Mucosa of gallbladder (tissue), 1 donor: ENCODE results near the gene IHH. TPM values are rescaled to one million over a fixed set of nuclear protein-coding genes. Genes with fewer than 3 reads are reported as not detected.
A peak's percentile ranks its signal among the peaks of the same experiment; 100 is the strongest.

Experiments used
- DNase-seq: peaks from one replicate; pipeline ENCODE4 v3.0.0-alpha.2; 2020; ENCODE audit warnings: low spot score
- total RNA-seq: library from RNA; stranded (reverse); gene quantifications from one replicate; pipeline ENCODE4 v1.2.1, GENCODE V29; 2021
- donor health status: DM: no; HTN: no; CAD: no.

Gene IHH
- total RNA-seq, 1 donor from 2014 or later: 12.8 TPM

DNA sequence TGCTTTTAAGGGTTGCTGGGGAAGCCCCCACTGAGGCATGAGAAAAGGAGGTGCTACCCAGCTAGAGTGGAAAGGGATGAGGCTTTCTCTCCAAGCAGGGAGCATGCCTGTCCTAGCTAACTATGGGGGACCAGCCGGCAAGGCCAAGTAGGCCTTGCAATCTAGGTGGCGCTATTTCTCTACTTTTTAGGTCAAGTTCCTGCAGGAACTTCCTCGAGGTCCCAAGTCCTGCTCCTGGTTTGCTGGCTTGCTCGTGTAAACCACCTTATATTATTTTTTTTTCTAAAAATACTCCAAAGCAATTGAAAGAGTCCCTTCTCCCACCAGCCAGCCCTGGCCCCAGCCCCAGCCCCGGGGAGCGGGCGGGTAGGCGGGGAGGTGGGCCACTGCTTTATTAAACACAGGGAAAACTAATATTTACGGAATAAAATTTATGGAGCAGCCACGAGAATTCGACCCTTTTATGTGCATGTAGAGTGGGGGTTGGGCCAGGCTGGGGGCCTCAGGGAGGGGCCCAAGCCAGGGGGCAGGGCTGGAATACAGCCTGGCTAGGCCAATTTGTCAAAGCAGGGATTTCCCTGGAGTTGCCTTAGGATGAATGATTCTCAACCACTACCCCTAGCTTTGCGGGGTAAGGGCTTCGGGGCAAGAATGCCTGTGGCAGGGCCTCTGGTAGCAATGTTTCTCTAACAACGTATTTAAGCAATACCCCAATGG is 12.8 kb upstream of the IHH start:
- DNase-seq: peak; percentile 58

DNA sequence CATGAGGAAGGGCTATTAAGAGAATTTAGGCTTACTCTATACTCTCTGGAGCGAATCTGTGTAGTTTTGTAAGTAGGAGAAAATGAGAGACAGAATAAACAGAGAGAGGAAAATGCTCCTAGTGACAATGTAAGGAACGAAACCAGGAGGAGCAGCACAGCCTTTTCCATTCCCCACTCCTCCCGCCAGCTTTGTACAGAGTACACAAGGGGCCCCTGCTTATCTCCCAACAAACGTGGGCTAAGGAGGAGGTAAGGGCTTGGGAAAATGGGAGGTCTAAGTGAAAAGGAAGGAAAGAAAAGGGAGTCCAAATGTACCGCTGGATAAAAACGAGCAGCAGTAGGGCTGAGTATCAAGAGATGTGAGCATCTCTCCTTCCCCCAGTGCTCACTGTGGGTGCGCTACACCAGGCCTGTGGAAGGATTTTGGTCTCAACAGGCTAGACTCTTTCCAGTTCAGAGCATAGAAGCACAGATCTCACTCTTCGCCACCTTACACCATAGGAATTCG is 12.1 kb upstream of the IHH start:
- DNase-seq: no peak

DNA sequence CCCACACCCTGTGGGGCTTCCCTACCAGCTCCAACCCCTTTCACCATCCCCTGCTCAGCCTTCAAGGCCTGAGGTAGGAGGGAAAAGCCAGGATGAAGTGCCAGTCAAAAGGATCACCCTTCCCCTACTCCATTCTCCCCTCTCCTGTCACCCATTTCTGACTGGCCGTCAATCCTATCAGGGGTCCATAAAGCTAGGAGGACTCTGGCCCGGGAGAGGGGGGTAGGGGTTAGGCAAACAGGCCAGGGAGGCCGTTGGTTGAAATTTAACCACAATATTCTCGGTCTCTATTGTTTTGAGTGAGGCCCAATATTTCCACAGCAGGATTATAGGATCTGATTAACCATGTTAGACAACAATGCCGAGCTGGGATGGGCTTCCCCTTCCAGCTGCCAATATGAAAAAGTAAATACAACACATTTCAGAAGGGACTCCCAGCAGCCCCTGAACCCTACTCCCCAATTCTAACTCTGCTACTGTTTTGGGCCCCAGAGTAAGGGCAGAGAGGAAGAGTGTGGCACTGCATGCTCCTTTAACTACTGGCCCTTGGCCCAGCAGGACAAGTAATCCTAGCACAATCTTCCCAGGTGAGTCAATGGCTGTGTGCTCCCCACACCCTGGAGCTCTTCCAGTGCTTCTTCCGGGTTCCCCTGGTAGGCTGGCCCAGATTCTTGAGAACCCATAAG is 10.6 kb upstream of the IHH start:
- DNase-seq: no peak

DNA sequence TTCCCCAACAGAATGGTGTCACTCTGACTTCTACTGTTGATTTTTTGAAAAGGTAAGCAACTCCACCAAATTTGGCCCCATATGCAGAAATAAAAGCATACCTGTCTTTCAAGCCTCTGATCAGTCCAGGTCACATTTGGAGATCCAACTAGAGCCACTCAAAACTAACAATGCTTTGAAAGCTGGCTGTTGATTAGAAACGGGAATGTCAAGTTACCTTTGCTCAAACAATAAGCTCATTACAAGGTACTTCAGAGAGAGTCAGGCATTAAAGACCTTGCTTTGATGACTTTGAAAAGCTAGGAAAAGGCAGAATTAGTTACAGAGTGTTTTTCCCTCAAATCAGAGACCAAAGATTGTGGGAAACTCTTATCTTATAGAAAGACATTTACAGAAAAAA is 4.8 kb upstream of the IHH start:
- DNase-seq: no peak

- no peak for DNase-seq
Measured at GRCh38 chr2:219062081-219062480, 1.4 kb upstream of the IHH start.

- DNase-seq: no peak
Measured at GRCh38 chr2:219059725-219060682, 717 bp downstream of the IHH start.

GRCh38 chr2:219059375-219059724 is 1.4 kb downstream of the IHH start:
- DNase-seq: no peak

- peak; percentile 78 for DNase-seq
Measured at GRCh38 chr2:219058541-219059374, 2.0 kb downstream of the IHH start.

DNA sequence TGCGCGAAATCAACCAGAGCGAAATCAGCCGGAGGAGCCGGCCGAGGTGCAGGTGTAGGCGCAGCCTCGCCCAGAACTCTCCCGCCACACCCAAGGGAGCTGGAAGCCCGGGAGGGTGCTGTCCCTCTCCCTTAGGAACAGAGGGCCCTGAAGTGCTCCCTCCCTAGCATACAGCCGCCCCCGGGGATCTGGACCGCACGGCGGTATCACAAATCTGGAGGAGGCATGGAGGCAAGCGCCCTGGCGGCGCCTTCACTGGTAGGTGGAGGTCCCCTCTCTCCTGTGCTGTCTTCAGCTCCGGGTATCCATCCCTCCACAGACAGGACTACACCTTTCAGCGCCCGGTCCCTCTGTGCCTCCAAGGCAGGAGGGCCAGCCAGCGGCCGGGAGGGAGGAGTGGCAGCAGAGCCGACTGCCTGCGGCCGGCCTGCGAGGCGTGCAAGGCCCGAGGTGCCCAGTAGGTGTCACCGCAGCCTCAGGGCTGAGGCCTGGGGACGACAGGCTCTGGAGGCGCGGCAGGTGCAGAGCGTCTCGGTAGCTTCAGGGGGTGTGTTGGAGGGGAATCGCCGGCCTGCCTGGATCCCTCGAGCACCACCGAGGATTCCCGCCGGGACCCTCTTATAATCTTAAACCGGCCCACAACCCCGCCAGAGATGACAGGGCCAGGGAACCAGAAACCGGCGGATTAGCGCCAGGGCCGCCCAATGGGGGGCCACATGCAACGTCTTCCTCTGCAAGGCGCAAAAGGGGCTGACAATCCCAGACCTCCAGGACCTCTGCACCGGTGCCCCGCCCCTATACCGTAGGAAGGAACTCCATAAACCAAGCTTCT is 2.8 kb downstream of the IHH start:
- DNase-seq: peak; percentile 79

DNA sequence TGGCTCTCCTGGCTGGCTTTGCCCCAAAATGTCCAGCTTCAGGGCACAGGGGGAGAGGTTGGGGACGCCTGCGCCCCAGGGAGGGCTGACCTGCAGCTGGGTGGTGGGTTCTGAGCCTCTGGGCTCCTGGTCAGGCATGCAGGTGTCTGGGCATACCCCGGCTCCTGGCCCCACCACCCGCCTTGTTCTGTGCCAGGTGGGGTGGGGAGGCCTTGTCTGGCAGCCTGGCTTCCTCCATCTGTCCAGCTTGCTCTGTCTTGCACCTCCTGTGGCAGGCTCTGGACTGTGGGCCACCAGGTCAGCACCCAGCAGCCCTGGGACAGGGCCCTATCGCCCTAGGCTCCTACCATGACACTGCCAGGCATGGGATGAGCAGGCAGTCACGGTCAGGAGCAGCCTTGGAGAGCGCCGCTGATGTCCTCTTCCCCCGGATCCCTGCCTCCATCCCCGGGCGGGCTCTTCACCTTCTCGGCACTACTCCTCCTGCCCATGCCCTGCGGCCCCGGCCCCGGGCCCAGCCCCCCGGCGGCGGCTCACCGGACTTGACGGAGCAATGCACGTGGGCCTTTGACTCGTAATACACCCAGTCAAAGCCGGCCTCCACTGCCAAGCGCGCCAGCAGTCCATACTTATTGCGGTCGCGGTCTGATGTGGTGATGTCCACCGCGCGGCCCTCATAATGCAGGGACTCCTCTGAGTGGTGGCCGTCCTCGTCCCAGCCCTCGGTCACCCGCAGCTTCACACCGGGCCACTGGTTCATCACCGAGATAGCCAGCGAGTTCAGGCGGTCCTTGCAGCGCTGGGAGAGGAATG is 3.6 kb downstream of the IHH start:
- DNase-seq: no peak

DNA sequence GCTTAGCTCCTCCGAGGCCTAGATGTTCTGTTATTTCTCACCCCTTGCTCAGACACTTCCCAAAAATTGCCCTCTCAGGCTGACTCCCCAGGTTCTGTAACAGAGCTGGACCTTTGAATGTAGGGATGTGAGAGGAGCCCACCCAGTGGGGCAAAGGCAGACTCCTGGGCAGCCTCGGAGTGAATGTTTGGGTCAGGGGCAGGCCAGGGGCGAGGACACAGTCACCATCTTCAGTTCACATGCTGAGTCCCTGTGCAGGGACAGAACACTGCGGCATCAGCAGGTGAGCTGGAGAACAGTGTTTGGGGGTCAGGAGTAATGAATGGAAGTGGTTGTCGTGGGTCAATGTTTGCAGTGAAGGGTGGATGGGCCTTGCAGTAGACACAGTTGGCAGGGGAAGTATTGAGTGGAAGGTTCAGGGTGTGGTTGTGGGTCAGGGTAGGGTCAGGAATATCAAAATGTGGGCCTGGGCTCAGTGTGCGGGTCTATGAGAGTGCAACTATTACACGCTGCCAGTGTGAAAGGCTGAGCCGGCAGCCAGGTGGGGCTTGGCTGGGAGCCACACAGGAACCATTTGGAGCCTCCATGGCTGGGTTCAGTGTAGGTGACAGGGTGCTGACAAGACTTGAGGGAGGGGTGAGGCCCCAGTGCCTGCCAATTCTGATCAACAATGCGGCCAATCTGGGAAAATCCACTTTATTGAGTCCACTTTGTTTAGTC is 4.4 kb downstream of the IHH start:
- no peak for DNase-seq

DNA sequence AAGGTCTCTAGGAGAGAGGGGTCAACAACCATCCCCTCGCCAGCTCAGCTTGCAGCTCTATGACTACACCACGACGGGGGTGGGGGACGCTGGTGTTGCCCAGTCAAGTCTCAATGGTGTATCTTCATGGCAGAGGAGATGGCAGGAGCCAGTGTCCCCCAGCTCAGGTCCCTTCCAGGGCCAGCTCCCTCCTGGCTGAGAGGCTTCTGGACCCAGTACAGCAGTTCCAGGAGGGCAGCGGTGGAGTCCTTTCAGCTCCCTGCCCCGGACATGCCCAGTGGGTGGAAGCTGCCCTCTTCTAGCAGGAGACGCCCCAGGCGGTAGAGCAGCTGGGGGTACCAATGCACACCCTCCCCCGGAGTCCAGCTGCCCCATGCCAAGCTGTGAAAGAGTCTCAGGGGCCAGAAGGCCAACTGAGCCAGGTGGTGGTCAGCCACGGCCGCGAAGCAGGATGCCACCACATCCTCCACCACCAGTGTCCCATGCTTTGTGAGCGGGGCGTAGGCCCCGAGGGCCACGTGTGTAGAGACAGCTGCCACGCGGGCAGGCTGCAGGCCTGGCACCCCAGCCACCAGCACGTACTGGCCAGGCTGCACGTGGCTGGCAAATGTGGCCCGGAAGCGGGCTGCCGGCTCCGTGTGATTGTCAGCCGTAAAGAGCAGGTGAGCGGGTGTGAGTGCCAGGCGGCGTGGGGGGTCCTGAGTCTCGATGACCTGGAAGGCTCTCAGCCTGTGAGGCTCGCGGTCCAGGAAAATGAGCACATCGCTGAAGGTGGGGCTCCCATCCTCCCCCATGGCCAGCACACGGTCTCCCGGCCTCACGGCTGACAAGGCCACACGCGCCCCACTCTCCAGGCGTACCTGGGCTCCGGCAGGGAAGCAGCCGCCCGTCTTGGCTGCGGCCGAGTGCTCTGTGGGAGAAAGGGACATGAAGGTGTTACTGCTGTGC is 5.5 kb downstream of the IHH start:
- DNase-seq: no peak

GRCh38 chr2:219049282-219049681 is 11.4 kb downstream of the IHH start:
- DNase-seq: peak; percentile 76

GRCh38 chr2:219045937-219046550 is 14.7 kb downstream of the IHH start:
- no peak for DNase-seq

DNA sequence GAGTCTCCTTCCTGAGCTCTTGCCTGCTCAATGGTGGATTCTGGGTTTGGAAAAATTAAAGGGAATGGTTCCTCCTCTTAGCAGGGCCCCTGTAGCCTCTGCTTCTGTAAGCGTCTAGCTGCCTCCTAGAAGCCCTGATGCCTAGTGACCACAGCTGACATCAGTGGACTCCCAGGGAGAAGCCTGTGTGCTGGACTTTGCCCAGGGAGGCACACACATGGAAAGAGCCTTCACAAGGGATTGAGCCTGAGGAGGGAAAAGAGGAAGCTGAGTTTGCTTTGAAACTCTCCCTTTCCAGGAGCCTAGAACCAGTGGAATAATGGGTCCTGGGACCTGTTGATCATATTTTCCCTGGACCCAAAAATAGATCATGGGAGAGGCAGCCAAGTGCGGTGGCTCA is 18.0 kb downstream of the IHH start:
- peak; percentile 62 for DNase-seq

GRCh38 chr2:219042157-219042556 is 18.6 kb downstream of the IHH start:
- DNase-seq: no peak

GRCh38 chr2:219041252-219041651 is 19.5 kb downstream of the IHH start, which contains the start of gene CFAP65:
Gene CFAP65 (minus strand): TSS chr2:219041516. CDS start chr2:219039048, 2,468 bp downstream.
- DNase-seq: peak; percentile 54
